ENCODE data around the gene NDUFAB1. TPM values are rescaled to one million over a fixed set of nuclear protein-coding genes. Genes with fewer than 3 reads are reported as not detected.
A peak's percentile ranks its signal among the peaks of the same experiment; 100 is the strongest.
"Not testable (repeated sequence)": the region's sequence is repeated elsewhere in the genome, so short reads cannot be mapped to it uniquely, and the experiment has no call there.

Gene NDUFAB1
- total RNA-seq, 2 donors from 2014 or later: 73.5 to 80.3 TPM

GRCh38 chr16:23608194-23608593 is 12.1 kb upstream of the NDUFAB1 start:
- DNase-seq: no peak
- no peak for ATAC-seq (replicated peaks in 1 of 2)
- H3K4me1 Mint-ChIP-seq (ENCODE audit: low read depth): no peaks in the 10 kb centered on the region
- H3K9me3 Mint-ChIP-seq: no peaks in the 10 kb centered on the region
- H3K27ac Mint-ChIP-seq: no peak overlapping the region
- no peaks in the 10 kb centered on the region for H3K27me3 Mint-ChIP-seq (ENCODE audit: low read depth)
- peaks cover 2 to 15% of the 10 kb centered on the region in 2 donors for H3K36me3 Mint-ChIP-seq (ENCODE audit: insufficient read depth in 2 of 2)
- no peak overlapping the region for H3K4me3 Mint-ChIP-seq

GRCh38 chr16:23607726-23608125 is 11.6 kb upstream of the NDUFAB1 start:
- no peaks in the 10 kb centered on the region for H3K27me3 Mint-ChIP-seq (ENCODE audit: low read depth)
- no peaks in the 10 kb centered on the region for H3K4me1 Mint-ChIP-seq (ENCODE audit: low read depth)
- H3K9me3 Mint-ChIP-seq: no peaks in the 10 kb centered on the region
- peaks cover 2 to 14% of the 10 kb centered on the region in 2 donors for H3K36me3 Mint-ChIP-seq (ENCODE audit: insufficient read depth in 2 of 2)
- no peak overlapping the region for H3K4me3 Mint-ChIP-seq
- ATAC-seq (replicated peaks in 1 of 2) (no peak), DNase-seq (no peak)
- H3K27ac Mint-ChIP-seq: no peak overlapping the region

GRCh38 chr16:23597003-23597756 is 1.1 kb upstream of the NDUFAB1 start:
- Mint-ChIP-seq H3K36me3 (ENCODE audit: insufficient read depth in 2 of 2) (peaks cover 2 to 11% of the 10 kb centered on the region in 2 donors), H3K9me3 (no peaks in the 10 kb centered on the region), H3K4me3 (peak overlapping the region; percentile 23 to 57), H3K27ac (peak overlapping the region; percentile 21), H3K4me1 (ENCODE audit: low read depth) (peaks cover 32% of the 10 kb centered on the region), H3K27me3 (ENCODE audit: low read depth) (no peaks in the 10 kb centered on the region)
- ATAC-seq (replicated peaks in 1 of 2) (peak in 1 of 2 donors; percentile 13), DNase-seq (peak; percentile 35 to 43)

- Mint-ChIP-seq H3K4me1 (ENCODE audit: low read depth) (peaks cover 40% of the 10 kb centered on the region), H3K27ac (peak overlapping the region; percentile 72), H3K36me3 (ENCODE audit: insufficient read depth in 2 of 2) (peaks cover 6 to 12% of the 10 kb centered on the region in 2 donors), H3K9me3 (no peaks in the 10 kb centered on the region), H3K4me3 (peak overlapping the region; percentile 84 to 86), H3K27me3 (ENCODE audit: low read depth) (no peaks in the 10 kb centered on the region)
- DNase-seq: no peak
- ATAC-seq (replicated peaks in 1 of 2): no peak
These were observed 718 bp downstream of the NDUFAB1 start for GRCh38 chr16:23595246-23595950.

DNA sequence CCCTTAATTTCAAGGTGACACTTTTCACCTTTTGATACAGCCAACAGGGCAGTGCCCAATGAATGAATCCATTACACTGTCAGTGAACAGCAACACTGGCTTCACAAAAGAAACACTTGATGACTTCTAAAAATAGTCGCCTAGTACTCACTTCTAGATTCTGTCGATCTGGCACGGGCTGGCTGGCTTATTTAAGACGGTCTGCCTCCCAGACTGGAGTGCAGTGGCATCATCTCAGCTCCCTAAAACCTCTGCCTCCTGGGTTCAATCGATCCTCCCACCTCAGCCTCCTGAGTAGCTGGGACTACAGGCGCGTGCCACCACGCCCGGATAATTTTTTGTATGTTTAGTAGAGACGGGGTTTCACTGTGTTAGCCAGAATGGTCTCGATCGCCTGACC is 1.9 kb downstream of the NDUFAB1 start:
- H3K27me3 Mint-ChIP-seq (ENCODE audit: low read depth): no peaks in the 10 kb centered on the region
- H3K9me3 Mint-ChIP-seq: no peaks in the 10 kb centered on the region
- H3K27ac Mint-ChIP-seq: no peak overlapping the region
- DNase-seq: no peak
- peak overlapping the region in 1 of 2 donors; percentile 84 for H3K4me3 Mint-ChIP-seq
- no peak for ATAC-seq (replicated peaks in 1 of 2)
- peaks cover 40% of the 10 kb centered on the region for H3K4me1 Mint-ChIP-seq (ENCODE audit: low read depth)
- peaks cover 7 to 14% of the 10 kb centered on the region in 2 donors for H3K36me3 Mint-ChIP-seq (ENCODE audit: insufficient read depth in 2 of 2)

DNA sequence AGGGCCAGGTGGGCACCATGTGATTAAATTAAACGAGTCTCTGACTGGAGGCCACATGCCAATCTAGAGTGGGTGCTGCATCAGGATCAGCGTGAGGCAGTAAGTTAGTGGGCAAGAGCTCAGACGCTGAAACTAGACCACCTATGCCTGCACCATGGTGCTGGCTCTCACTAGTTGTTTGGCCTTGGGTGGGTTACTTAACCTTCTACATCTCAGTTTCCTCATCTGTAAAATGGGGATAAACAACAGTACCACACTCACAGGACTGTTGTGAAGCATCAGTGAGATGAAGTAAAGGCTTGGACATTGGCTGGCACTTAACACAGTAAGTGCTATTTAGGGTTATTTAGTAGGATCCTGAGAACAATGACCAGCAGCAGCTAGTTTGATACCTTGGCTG is 5.9 kb downstream of the NDUFAB1 start:
- DNase-seq (no peak), ATAC-seq (replicated peaks in 1 of 2) (no peak)
- peaks cover 30% of the 10 kb centered on the region for H3K4me1 Mint-ChIP-seq (ENCODE audit: low read depth)
- H3K27me3 Mint-ChIP-seq (ENCODE audit: low read depth): no peaks in the 10 kb centered on the region
- no peaks in the 10 kb centered on the region for H3K9me3 Mint-ChIP-seq
- peaks cover 7 to 26% of the 10 kb centered on the region in 2 donors for H3K36me3 Mint-ChIP-seq (ENCODE audit: insufficient read depth in 2 of 2)
- no peak overlapping the region for H3K4me3 Mint-ChIP-seq
- H3K27ac Mint-ChIP-seq: no peak overlapping the region

GRCh38 chr16:23587726-23588125 is 8.4 kb downstream of the NDUFAB1 start:
- Mint-ChIP-seq H3K27me3 (ENCODE audit: low read depth) (no peaks in the 10 kb centered on the region), H3K27ac (peak overlapping the region; percentile 51), H3K4me3 (no peak overlapping the region), H3K4me1 (ENCODE audit: low read depth) (peaks cover 11% of the 10 kb centered on the region), H3K9me3 (no peaks in the 10 kb centered on the region), H3K36me3 (ENCODE audit: insufficient read depth in 2 of 2) (peaks cover 10 to 30% of the 10 kb centered on the region in 2 donors)
- ATAC-seq (replicated peaks in 1 of 2) (no peak), DNase-seq (no peak)

DNA sequence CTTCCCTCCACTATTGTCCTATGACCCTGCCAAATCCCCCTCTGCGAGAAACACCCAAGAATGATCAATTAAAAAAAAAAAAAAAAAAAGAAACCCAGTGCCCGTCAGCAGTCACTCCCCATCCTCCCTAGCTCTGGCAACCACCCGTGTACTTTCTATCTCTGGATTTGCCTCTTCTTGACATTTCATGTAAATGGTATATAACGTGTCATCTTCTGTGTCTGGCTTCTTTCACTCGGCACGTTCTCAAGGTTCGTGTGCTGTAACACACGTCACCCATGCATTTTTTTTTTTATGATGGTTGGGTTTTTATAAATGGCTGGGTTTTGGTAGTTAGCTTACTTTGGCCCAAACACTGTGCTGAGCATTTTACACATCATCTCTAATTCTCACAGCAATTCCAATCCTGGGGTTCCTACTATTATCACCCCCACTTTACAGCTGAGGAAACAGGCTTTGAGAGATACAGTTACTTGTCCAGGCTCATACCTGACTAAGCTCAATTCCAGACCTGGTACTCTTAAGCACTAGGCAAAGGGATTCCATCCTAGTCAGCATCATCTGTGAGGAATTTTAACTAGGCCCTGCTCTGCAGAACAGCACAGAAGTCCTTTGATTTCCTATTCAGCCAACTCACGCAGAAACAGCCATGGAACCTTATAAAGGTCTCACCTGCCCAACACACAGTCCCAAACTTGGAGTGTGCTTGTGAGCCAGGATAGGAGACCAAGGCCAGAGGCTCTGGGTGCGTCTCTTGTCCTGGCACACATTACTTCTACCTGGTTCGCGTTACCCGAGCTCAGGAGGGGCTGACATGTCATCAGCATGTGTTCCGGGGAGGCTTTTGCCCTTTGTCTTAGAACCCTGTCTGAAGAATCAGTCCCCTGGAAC is 11.7 kb downstream of the NDUFAB1 start:
- ATAC-seq (replicated peaks in 1 of 2) (no peak), DNase-seq (no peak)
- H3K9me3 Mint-ChIP-seq: no peaks in the 10 kb centered on the region
- no peak overlapping the region for H3K4me3 Mint-ChIP-seq
- H3K27me3 Mint-ChIP-seq (ENCODE audit: low read depth): no peaks in the 10 kb centered on the region
- H3K4me1 Mint-ChIP-seq (ENCODE audit: low read depth): no peaks in the 10 kb centered on the region
- peaks cover 5 to 18% of the 10 kb centered on the region in 2 donors for H3K36me3 Mint-ChIP-seq (ENCODE audit: insufficient read depth in 2 of 2)
- no peak overlapping the region for H3K27ac Mint-ChIP-seq

- DNase-seq; H3K9me3 Mint-ChIP-seq; ATAC-seq (replicated peaks in 1 of 2); H3K4me1 Mint-ChIP-seq (ENCODE audit: low read depth); H3K27me3 Mint-ChIP-seq (ENCODE audit: low read depth); H3K27ac Mint-ChIP-seq; H3K4me3 Mint-ChIP-seq: not testable (repeated sequence)
- H3K36me3 Mint-ChIP-seq (ENCODE audit: insufficient read depth in 2 of 2): peaks cover 5 to 10% of the 10 kb centered on the region in 2 donors
These were observed 12.8 kb downstream of the NDUFAB1 start for GRCh38 chr16:23583271-23583670.

- Mint-ChIP-seq H3K4me1 (ENCODE audit: low read depth) (no peaks in the 10 kb centered on the region), H3K36me3 (ENCODE audit: insufficient read depth in 2 of 2) (peaks cover 5 to 12% of the 10 kb centered on the region in 2 donors), H3K9me3 (no peaks in the 10 kb centered on the region), H3K27me3 (ENCODE audit: low read depth) (no peaks in the 10 kb centered on the region), H3K4me3 (no peak overlapping the region), H3K27ac (peak overlapping the region; percentile 76)
- no peak for DNase-seq
- no peak for ATAC-seq (replicated peaks in 1 of 2)
These were observed 14.4 kb downstream of the NDUFAB1 start for GRCh38 chr16:23581764-23582163.

DNA sequence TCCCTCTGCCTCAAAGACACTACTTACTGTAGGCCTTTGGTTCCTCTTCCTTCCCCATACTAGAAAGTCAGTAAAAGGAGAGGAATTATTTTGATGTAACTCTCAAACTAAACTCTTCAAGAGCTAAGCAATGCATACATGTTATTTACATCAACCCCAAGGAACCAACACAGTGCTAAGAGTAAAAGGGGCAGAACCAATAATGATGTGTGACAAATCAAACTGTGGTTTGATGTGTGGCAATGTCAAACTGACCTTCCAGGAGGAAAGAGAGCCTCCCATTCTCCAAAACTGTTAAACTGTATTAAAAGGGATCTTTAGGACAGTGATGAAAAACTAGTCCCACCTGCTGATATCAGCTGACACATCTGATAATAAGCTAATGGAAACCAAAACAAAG is 15.7 kb downstream of the NDUFAB1 start:
- Mint-ChIP-seq H3K9me3 (no peaks in the 10 kb centered on the region), H3K27ac (no peak overlapping the region), H3K27me3 (ENCODE audit: low read depth) (no peaks in the 10 kb centered on the region), H3K36me3 (ENCODE audit: insufficient read depth in 2 of 2) (peaks cover 5 to 6% of the 10 kb centered on the region in 2 donors), H3K4me3 (no peak overlapping the region), H3K4me1 (ENCODE audit: low read depth) (no peaks in the 10 kb centered on the region)
- ATAC-seq (replicated peaks in 1 of 2) (no peak), DNase-seq (no peak)

- Mint-ChIP-seq H3K4me1 (ENCODE audit: low read depth) (no peaks in the 10 kb centered on the region), H3K27me3 (ENCODE audit: low read depth) (no peaks in the 10 kb centered on the region), H3K27ac (no peak overlapping the region), H3K9me3 (no peaks in the 10 kb centered on the region), H3K4me3 (no peak overlapping the region), H3K36me3 (ENCODE audit: insufficient read depth in 2 of 2) (peaks cover 4 to 5% of the 10 kb centered on the region in 2 donors)
- ATAC-seq (replicated peaks in 1 of 2): no peak
- DNase-seq: no peak
These were observed 16.7 kb downstream of the NDUFAB1 start for GRCh38 chr16:23579371-23579770.
